ENCODE measurements around the gene RCOR3.
"Not testable (repeated sequence)": the region's sequence is repeated elsewhere in the genome, so short reads cannot be mapped to it uniquely, and the experiment has no call there.

Gene RCOR3

DNA sequence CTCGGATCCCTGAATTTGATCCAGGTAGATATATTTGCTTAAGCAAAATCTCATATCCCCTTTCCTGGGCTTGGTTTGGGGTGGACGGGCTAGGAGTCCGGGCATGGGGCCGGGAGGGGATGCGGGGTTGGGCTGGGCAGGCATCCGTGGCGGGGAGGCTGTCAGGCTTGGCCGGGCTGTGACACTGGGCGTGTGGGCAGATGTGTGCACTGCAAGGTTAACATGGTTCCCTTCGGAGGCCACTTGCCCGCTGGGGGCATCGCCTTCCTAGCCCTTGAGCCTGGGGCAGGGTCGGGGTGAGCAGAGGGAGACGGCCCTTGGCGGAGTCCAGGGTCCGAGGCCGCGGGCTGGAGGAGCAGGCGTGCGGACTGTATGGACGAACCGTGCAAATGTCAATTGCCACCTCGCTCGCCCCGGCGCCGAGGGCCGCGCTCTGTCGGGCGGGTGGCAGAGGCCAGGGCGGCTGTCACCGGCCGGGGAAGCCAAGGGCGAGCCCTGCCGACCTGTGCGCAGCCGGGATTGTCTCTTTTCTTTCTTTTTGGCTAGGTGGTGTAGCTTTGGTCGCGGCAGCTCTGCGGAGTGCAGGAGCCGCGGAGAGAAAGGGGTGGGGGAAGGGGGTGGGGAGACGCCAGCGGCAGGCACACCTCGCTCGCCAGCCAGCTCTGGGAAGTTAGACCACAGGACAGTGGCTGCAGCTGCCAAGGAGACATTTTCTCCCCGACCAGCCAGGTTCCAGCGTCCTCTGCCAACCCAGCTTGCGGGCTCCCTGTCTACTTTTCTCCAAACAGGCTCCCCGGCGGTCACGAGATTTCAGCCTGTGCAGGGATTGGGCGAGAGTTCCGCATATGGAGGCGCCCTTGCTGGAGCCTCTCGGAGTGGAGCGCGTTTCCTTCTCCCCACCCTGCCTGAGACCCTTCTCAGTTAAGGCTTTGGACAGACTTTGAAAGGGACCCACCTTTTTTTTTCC lies 1.3 kb downstream of the RCOR3 start:
- DNase-seq, result peak; percentile 88

DNA sequence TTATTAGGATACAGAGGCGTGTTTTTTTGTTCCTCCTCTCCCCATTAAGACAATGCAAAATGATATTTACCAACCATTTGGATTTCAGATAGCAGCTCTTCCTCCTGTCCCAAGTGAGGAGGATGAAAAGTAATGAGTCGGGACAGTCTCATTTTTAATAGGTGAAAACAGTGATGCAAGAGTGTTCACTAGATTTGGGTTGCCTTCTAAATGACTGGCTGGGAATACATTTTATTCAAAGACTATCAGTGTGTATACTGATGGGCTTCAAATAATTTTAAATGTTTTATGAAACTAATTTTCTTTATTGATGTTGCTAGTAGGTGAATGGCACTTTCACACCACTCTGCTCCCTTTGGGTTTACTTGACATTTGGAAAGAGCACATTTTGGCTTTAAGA lies 2.1 kb downstream of the RCOR3 start:
- DNase-seq, result no peak

DNA sequence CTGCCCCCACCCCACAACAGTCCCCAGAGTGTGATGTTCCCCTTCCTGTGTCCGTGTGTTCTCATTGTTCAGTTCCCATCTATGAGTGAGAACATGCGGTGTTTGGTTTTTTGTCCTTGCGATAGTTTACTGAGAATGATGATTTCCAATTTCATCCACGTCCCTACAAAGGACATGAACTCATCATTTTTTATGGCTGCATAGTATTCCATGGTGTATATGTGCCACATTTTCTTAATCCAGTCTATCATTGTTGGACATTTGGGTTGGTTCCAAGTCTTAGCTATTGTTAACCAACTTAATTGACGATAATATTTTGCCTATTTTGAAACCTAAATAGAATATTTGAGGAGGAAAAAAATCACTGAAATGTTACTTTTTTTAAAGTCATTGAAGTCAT lies 3.9 kb downstream of the RCOR3 start:
- DNase-seq, result not testable (repeated sequence)

DNA sequence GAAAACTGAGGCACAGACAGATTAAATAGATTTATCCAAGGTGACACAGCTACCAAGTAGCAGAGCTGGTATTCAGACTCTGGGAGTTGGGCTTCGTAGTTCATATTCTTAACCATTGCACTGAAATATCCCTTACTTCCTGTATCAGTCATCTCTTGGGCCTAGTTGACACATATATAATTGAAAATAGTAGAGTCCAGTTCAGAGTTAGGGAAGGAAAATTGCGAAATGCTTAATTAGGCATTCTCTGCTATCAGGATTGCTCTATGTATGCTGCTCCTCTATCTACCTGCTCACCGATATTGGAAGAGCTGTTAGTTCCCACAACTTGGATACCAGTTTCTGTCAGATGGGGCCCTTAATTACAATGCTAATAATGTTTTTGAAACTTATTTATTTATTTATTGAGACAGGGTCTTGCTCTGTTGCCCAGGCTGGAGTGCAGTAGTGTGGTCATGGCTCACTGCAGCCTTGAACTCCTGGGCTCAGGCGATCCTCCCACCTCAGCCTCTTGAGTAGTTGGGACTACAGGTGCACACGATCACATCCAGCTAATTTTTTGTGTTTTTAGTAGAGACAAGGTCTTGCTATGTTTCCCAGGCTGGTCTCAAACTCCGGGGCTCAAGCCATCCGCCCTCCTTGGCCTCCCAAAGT lies 8.2 kb downstream of the RCOR3 start:
- no peak for DNase-seq

DNA sequence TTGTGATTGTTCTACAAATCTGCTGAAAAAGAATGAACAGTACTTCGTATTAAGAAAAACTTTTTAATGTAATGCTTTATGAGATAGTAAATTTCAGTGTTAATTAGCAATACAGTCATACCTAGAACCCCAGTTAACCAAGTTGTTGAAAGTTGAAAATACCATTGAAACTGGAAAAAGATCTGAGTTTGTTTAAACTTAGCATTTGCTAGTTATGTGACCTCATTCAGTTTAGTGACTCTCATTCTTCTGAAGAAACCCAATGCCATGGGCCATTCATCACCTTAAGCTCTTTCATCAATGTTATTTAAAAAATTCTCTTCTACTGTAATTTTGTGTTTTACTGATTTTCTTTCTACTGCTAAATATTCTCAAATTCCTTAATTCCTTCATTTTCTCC lies 20.2 kb downstream of the RCOR3 start:
- DNase-seq, result no peak

DNA sequence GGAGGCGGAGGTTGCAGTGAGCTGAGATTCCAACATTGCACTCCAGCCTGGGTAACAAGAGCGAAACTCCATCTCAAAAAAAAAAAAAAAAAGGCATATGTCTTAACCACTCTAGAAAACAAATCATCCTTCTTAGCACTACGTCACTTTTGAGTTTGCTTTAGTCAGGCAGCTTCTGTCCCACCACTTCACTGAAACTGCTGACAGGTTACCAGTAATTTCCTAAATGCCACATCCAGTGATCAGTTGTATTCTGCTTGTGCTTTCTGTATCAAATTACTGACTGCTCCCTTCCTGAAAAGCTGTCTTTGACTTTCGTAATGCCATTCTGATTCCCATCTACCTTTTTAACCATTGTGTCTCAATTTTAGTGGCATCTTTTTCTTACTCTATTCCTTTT lies 21.7 kb downstream of the RCOR3 start:
- no peak for DNase-seq

DNA sequence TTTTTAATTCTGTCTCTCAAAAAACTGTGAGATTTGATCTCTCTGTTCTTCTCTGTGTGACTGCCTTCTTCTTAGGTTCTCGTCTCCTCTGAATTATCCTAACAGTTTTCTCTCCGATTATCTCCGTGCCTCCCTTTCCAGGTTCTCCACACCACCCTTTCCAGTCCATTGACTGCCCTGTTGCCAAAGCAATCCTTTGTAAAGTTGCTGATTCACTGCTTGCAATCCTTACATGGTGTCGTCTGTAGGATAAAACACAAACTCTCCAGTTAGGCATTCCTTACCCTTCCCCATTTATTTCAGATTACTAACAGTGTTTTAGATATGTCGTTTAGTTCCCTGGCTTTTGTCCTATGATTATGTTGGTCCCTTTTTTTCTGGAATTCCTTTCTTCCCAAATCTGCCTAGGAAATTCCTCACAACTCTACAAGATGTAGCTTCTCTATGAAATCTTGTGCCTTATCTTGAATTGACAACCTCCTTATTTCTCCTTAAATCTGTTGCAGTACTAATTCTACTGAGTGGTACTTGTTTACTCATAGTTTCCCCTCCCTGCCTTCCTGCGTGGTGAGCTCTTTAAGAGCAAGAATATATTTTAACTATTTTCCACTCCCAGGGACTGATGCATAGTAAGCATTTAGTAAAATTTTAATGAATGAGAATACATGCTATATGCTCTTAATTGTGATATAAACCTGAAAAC lies 22.3 kb downstream of the RCOR3 start:
- DNase-seq, result no peak

DNA sequence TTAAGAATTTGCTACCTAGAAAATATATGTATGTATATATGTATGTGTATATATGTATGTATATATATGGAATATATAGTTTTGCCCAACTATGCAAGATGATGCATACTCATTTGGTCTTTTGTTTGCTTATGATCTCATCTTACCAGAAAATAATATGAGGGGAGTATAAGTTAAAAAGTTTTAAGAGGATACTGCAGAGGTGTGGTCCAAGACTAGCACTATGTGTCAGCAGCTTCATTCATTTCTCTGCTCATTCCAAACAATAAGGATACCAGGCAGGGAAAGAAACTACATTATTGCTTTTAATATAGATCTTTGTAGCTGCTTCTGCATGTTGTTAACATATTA lies 22.8 kb downstream of the RCOR3 start:
- no peak for DNase-seq

DNA sequence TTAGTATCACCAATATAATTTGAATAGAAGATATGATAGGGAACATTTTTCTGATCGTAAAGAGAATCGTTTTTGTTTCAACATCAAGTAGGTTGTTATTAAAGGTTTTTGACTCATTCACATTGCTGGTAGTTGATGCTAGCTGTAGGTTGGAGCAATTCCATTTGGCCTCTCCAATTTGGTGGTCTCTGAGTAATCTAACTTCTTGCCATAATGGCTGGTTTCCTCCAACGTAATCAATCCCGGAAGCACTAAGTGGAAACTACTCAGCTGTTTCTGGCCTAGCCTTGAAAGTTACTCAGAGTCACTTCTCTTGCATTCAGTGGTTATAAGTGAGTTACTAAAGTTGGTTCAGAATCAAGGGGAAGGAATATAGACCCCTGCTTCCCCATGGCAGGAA lies 26.0 kb downstream of the RCOR3 start:
- no peak for DNase-seq

DNA sequence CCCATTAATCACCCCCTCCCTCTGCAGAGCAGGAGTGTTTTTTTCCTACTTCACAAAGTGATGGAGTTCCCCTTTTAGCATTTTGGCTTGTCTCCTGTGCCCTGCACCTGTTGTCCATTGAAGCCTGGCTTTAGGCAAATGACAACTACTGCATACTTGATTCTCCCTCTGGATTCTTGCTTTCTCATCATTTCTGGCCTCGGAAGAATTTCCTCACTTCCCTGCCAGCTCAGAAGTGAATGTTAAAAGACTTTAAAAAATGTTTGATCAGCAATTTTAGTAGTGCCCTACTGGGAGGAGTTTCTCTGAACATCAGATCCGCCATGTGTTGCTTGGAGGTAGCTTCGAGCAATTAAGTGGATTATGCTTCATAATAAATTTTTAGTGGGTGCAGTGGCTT lies 28.1 kb downstream of the RCOR3 start:
- DNase-seq, result no peak

DNA sequence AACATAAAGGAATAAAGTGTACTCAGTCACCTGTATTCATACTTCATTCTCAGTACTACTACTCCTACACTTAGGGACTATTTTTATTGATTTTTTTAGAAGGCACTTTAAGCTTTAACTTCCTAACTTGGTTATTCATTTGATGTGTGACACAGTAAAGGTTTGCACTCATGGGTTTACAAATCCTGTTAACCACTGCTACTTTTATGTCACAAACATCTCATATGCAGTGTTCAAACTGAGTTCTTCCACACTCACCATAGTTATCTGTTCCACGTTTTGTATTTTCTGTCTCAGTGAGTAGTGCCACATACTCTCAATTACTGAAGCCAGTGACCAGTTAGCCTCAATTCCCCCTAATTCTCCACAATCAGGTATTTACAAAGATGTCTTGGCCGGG lies 33.2 kb downstream of the RCOR3 start:
- no peak for DNase-seq

DNA sequence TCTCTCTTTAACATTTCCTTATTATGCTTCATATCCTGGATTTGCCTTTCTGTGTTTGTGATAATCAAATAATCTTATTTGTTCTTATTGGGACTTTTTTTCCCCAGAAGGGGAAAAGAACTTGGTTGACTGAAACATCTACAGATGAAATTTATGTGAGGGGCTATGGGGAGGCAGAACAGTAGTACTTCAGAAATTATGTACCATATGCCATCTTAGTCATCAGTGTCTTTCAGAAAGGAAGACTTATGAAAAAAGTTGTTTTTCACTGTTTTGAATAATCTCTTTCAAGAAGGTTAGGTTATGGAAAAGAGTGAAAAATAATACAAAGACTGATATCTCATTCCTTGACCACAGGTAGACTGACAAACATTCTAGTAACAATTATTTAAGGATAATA lies 37.2 kb downstream of the RCOR3 start:
- no peak for DNase-seq

DNA sequence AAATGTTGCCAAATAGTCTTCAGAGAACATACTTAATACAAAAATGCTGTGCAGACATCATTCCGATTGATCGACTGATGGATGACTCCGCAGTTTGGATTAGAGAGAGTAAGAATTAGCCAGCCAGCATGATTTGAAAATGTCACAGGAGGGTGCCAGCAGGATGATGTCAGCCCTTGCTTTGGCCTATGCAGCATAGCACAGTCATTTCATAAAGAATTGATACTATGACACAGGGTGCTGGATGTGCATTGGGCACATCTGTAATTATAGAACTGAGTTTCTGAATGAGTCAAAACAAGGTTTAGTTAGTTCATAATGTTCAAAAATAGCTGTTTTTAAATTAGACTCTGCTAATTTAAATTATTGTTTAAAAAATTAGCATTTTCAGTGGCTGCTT lies 45.9 kb downstream of the RCOR3 start:
- DNase-seq, result no peak

DNA sequence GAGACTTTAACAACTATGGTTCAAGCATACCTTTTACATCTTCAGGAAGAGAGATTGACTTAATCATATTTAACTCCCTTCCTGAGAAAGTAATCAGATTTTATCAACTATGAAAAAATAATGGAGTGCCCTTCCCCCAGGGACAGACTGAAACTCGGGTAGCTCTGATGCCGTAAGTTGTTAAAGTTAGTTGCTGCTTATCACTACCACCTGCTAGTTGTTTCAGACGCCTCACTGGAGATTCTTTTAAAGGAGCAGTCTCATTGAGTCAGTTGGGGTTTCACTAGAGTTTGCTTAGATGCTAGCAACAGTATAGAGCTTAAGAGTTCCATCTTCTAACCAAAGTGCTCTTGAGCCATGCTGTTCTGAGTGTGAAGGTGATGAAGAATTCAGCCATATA lies 50.5 kb downstream of the RCOR3 start:
- DNase-seq, result peak; percentile 84

DNA sequence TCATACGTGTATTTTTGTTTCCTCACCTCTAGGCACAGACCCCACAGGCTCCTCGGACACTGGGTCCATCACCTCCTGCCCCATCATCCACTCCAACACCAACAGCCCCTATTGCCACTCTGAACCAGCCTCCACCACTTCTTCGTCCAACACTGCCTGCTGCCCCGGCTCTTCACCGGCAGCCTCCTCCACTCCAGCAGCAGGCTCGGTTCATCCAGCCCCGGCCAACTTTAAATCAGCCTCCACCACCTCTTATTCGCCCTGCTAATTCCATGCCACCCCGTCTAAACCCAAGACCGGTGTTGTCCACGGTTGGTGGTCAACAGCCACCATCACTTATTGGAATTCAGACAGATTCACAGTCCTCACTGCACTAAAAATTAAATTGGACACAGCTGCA lies 54.2 kb downstream of the RCOR3 start:
- no peak for DNase-seq

DNA sequence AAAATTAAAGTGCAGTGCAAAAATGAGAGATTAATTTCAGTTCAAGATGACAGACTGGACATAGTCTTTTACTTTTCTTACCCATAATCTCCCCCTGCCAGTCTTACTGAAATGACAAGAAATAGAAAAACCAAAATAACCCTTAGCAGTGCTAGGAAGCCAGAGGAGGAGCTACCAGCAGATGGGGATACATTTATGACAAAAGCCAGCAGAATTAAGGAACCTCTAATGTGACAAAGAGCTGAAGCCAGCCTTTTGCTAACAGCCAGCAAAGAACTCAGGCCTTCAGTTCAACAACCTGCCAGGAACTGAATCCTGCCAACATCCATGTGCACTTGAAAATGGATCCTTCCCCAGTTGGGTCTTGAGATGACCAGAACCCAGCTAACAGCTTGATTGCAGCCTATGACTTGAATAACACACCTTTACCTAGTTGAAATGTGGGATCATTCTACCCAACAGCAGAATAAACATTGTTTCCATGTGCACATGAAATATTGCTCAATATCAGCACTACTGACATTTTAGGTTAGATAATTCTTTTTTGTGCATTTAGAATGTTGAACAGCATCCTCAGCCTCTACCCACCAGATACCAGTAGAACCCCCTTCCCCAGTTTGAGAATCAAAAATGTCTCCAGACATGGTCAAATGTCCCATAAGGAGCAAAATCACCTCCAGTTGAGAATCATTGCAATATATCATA lies 59.6 kb downstream of the RCOR3 start:
- peak; percentile 35 for DNase-seq

DNA sequence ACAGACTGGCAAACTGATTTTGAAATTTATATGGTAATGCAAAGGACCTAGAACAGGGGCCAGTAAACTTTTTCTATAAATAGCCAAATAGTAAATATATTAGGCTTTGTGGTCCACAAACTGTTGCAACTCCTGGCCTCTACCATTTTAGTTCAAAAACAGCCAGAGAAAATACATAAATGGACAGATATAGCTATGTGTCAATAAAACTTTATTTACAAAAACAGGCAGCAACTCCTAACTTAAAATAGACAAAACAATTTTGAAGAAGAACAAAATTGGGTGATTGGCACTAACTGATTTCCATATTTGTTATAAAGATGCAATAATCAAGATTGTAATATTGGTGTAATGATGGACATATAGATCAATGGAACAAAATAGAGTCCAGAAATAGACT lies 60.7 kb downstream of the RCOR3 start:
- DNase-seq, result no peak

DNA sequence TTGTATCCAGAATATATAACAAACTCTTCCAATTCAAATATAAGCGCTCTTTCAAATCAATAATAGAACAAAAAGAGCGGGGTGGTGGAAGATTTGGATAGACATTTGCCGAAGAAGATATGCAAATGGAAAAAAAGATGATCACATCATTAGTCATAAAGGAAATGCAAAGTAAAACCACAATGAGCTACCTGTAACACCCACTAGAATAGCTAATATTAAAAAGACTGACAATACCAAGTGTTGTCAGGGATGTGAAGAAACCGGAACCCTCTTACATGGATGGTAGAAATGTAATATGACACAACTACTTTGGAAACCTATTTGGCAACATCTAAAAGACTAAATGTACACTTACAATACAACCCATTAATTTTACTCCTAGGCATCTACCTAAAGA lies 61.8 kb downstream of the RCOR3 start:
- DNase-seq, result no peak

DNA sequence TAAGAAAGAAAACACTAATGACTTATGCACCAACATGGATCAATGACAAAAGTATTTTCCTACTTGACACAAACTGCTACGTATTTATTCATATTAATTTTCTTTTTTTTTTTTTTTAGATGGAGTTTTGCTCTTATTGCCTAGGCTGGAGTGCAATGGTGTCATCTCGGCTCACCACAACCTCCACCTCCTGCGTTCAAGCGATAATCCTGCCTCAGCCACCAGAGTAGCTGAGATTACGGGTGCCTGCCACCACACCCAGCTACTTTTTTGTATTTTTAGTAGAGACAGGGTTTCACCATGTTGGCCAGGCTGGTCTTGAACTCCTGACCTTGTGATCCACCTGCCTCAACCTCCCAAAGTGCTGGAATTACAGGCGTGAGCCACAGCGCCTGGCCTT lies 62.5 kb downstream of the RCOR3 start:
- DNase-seq, result peak; percentile 61

DNA sequence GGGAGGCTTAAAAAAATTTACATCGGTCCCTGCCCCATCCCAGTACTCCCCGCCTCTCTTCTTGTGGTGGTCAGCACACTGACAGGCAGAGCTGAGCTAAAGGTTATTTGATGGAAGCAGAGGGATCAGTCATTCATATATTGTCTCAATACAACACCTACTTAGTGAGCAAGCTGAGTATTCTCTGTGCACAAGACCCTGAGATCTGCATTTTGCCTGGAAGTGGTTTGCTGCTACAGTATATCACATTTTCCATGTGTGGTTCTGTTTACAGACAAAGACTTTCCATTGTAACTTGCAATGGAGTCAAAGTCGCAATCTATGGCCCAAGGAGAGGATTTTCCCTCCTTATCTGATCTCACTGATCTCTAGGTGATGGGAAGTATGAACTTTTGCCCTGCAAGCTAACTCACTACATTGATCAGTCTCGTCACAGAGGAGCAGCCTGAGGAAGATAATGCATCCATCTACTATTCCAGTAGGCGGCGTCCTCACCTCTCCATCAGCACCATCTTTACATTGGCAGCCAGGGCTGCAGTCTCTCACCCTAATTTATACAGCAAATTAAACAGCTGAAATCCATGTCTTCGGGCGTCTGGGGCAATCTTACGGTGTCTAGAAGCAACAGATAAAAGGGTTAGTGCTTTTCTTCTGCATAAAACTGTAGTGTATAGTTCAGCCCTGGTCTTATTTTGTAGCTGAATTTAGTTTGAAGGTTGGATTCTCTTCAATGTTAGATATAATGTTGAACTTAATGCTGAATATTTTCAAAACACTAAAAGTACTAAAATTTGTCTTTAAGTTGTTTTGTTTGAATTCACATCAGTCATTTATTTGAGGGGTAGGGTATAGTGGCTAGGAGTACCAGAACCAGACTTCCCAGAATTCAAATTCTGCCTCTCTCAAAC lies 64.2 kb downstream of the RCOR3 start:
- DNase-seq, result peak; percentile 91

DNA sequence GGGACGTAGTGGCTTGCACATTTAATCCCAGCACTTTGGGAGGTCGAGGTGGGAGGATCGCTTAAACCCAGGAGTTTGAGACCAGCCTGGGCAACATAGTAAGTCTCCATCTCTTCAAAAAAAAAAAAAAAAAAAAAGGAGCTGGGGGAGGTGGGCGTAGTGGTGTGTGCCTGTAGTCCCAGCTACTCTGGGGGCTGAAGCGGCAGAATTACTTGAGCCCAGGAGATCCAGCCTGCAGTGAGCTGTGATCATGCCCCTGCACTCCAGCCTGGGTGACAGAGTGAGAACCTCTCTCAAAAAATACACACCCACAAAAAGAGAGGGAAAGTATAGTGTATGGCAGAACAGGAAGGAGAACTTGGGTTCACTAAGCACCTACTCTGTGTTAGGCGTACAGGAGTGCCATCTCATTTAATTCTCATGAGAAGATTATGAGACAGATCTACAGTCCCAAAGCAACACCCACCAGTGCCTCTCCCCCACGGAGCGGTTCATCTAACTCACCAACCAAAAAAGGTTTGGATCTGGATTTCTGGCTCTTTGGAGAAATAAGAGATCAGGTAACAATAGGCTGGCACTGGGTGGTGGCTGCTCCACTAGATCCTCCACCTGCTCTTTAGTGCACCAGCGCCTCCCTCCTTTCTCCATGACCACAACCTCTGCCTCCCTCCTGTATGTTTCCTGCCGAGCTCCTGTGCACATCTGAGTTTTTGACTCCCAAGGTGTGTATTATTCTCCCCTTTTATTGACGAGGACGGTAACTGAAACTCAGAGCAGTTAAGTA lies 66.0 kb downstream of the RCOR3 start:
- no peak for DNase-seq
